ENCODE data around the gene SHMT1.
"Not testable (repeated sequence)": the region's sequence is repeated elsewhere in the genome, so short reads cannot be mapped to it uniquely, and the experiment has no call there.

The SHMT1 gene

DNA sequence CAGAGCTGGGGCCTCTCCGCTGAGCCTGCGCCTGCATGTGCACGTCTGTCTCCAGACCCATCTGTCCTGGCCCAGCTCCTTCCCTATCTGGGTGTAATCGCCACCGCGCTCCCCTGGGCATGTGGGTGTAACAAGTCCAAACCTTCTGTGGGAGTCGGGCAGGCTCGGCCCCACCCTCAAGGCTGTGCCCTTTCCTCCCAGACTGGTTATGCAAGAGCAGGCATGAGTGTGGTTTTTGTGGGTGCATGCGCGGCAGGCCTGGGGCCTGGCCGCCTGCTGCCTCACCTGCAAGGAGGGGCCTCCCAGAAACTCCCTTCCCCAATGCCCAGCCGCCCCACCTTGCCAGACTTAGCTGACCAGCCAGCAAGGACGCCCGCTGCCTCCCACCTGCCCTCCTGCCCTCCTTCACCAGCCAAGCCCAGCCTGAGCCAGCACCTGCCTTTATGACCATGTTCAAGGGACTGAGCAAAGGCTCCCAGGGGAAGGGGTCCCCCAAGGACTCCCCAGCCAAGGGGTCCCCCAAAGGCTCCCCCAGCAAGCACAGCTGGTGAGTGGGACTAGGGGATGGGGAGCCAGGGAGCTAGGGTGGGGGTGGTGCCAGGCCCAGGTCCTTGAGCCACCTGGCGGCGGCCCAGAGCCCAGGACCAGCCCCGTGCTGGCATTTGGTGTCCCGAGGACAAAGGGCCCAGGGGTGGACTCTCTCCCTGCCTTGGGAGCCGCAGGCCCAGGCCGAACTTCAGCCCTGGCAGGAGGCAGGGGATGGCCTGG, 14.3 kb upstream of the SHMT1 start, which contains the start of gene EVPLL:
EVPLL (plus strand) TSS at position 342 of the 768 bp plus-strand sequence. CDS start 3,160 bp downstream, outside the sequence.
- no peak for TF ChIP-seq CTCF (IDR thresholded peaks at IDR 0.05; ENCODE audit: low read depth, low read length, missing control alignments)
- no peak within 1 kb of the TSS for H3K4me3 ChIP-seq (ENCODE audit: low read depth, low read length)
- DNase-seq (ENCODE audit: low read depth) = no peak

GRCh38 chr17:18374216-18374615, 10.9 kb upstream of the SHMT1 start:
- no peak overlapping the region for H3K4me3 ChIP-seq (ENCODE audit: low read depth, low read length)
- no peak for DNase-seq (ENCODE audit: low read depth)
- no peak for TF ChIP-seq CTCF (IDR thresholded peaks at IDR 0.05; ENCODE audit: low read depth, low read length, missing control alignments)

GRCh38 chr17:18373181-18373580, 9.8 kb upstream of the SHMT1 start:
- H3K4me3 ChIP-seq (ENCODE audit: low read depth, low read length); DNase-seq (ENCODE audit: low read depth): not testable (repeated sequence)

DNA sequence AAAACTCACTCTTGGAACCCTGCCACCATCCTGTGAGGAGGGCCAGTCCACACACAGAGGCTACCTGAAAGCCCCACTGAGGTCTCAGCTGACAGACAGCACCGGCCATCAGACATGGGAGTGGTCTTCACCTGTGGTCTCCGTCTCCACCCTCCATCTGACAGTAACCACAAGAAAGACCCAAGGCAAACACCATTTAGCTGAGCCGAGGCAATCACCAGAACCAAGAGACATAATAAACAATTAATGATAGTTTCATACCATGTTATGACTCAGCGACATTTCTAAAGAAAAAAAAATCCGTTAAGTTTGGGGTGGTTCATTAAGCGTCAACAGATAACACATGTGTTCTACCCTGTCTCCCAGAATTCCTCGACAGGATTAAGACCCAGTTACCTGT, 8.1 kb upstream of the SHMT1 start:
- no peak overlapping the region for H3K4me3 ChIP-seq (ENCODE audit: low read depth, low read length)
- TF ChIP-seq CTCF (IDR thresholded peaks at IDR 0.05; ENCODE audit: low read depth, low read length, missing control alignments) = no peak
- DNase-seq (ENCODE audit: low read depth) = no peak

DNA sequence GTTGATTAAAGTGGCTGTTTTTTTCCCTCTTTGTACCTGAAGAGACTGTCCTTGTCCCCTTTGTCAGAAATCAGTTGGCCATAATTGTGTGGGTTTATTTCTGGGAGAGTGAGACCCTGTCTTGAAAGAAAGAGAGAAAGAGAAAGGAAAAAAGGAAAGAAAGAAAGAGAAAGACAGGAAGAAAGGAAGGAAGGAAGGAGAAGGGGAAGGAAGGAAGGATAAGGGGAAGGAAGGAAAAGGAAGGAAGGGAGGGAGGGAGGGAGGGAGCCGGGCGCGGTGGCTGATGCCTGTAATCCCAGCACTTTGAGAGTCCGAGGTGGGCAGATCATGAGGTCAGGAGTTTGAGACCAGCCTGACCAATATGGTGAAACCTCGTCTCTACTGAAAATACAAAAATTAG, 7.4 kb upstream of the SHMT1 start:
- DNase-seq (ENCODE audit: low read depth) = no peak
- no peak overlapping the region for H3K4me3 ChIP-seq (ENCODE audit: low read depth, low read length)
- no peak for TF ChIP-seq CTCF (IDR thresholded peaks at IDR 0.05; ENCODE audit: low read depth, low read length, missing control alignments)

GRCh38 chr17:18368946-18369345, 5.6 kb upstream of the SHMT1 start:
- TF ChIP-seq CTCF (IDR thresholded peaks at IDR 0.05; ENCODE audit: low read depth, low read length, missing control alignments) = no peak
- DNase-seq (ENCODE audit: low read depth) = no peak
- H3K4me3 ChIP-seq (ENCODE audit: low read depth, low read length) = no peak overlapping the region

GRCh38 chr17:18364166-18364565, 816 bp upstream of the SHMT1 start:
- TF ChIP-seq CTCF (IDR thresholded peaks at IDR 0.05; ENCODE audit: low read depth, low read length, missing control alignments) = no peak
- no peak for DNase-seq (ENCODE audit: low read depth)
- H3K4me3 ChIP-seq (ENCODE audit: low read depth, low read length) = no peak overlapping the region
